Activated naive CD4-positive, alpha-beta T cell treated with anti-CD3 and anti-CD28 coated beads, Interleukin-2, amount 50 U/mL, for 16 hours (primary cell): ENCODE measurements around the gene PEAK1.
A peak's percentile ranks its signal among the peaks of the same experiment; 100 is the strongest.

ENCODE experiments used
- DNase-seq: peaks from one replicate; pipeline ENCODE4 v3.0.0-alpha.2; 2020

The PEAK1 gene

GRCh38 chr15:77075528-77075927 lies 344.4 kb downstream of the PEAK1 start:
- DNase-seq: no peak

GRCh38 chr15:77074350-77074749 lies 345.6 kb downstream of the PEAK1 start:
- no peak for DNase-seq

- DNase-seq: no peak
These were observed 348.3 kb downstream of the PEAK1 start for GRCh38 chr15:77071305-77072223.

GRCh38 chr15:77070495-77071304 lies 349.2 kb downstream of the PEAK1 start, which contains the start of gene TSPAN3:
Gene TSPAN3 (minus strand): TSS chr15:77071109. CDS start chr15:77070954, 155 bp downstream.
- DNase-seq: peak; percentile 96

- no peak for DNase-seq
These were observed 349.8 kb downstream of the PEAK1 start for GRCh38 chr15:77070180-77070494.

GRCh38 chr15:77069521-77070121 lies 350.3 kb downstream of the PEAK1 start:
- no peak for DNase-seq

- no peak for DNase-seq
These were observed 351.3 kb downstream of the PEAK1 start for GRCh38 chr15:77068633-77069032.

- no peak for DNase-seq
These were observed 352.1 kb downstream of the PEAK1 start for GRCh38 chr15:77067691-77068367.

- DNase-seq: no peak
These were observed 352.8 kb downstream of the PEAK1 start for GRCh38 chr15:77066971-77067690.

GRCh38 chr15:77064539-77065308 lies 355.2 kb downstream of the PEAK1 start:
- no peak for DNase-seq

- DNase-seq: no peak
These were observed 355.8 kb downstream of the PEAK1 start for GRCh38 chr15:77064063-77064462.

- no peak for DNase-seq
These were observed 356.7 kb downstream of the PEAK1 start for GRCh38 chr15:77063249-77063648.

- DNase-seq: no peak
These were observed 359.4 kb downstream of the PEAK1 start for GRCh38 chr15:77060546-77060945.

GRCh38 chr15:77059786-77060361 lies 360.0 kb downstream of the PEAK1 start:
- DNase-seq: no peak

GRCh38 chr15:77058468-77058867 lies 361.4 kb downstream of the PEAK1 start:
- DNase-seq: no peak

- DNase-seq: no peak
These were observed 362.2 kb downstream of the PEAK1 start for GRCh38 chr15:77057685-77058084.

- DNase-seq: no peak
These were observed 362.8 kb downstream of the PEAK1 start for GRCh38 chr15:77057072-77057471.

- DNase-seq: no peak
These were observed 366.2 kb downstream of the PEAK1 start for GRCh38 chr15:77053709-77054108.

- DNase-seq: no peak
These were observed 367.3 kb downstream of the PEAK1 start for GRCh38 chr15:77052556-77052955.
